Cardiac fibroblast (primary cell): Measurements from ENCODE around the gene TAPBP.

Experiments used
- DNase-seq, 2 donors: peaks; one replicate each; pipeline versions ENCODE4 v3.0.0 to v3.0.0-alpha.2; 2010; ENCODE audit warnings: low read depth in 2 of 2
- H3K4me3 ChIP-seq, 2 donors: replicated peaks in 1 of 2; 1 replicate in 1 of 2; 2 replicates in 1 of 2; pipeline ENCODE4 v1.5.1; 2011; ENCODE audit warnings: low read depth in 2 of 2, low read length in 2 of 2, mild to moderate bottlenecking in 2 of 2, moderate library complexity in 1 of 2
- TF ChIP-seq, protein P1 (sequence below): IDR thresholded peaks from one replicate; pipeline ENCODE4 v1.5.1; 2011; ENCODE audit warnings: low read depth, mild to moderate bottlenecking, low read length, inconsistent platforms

Gene TAPBP

DNA sequence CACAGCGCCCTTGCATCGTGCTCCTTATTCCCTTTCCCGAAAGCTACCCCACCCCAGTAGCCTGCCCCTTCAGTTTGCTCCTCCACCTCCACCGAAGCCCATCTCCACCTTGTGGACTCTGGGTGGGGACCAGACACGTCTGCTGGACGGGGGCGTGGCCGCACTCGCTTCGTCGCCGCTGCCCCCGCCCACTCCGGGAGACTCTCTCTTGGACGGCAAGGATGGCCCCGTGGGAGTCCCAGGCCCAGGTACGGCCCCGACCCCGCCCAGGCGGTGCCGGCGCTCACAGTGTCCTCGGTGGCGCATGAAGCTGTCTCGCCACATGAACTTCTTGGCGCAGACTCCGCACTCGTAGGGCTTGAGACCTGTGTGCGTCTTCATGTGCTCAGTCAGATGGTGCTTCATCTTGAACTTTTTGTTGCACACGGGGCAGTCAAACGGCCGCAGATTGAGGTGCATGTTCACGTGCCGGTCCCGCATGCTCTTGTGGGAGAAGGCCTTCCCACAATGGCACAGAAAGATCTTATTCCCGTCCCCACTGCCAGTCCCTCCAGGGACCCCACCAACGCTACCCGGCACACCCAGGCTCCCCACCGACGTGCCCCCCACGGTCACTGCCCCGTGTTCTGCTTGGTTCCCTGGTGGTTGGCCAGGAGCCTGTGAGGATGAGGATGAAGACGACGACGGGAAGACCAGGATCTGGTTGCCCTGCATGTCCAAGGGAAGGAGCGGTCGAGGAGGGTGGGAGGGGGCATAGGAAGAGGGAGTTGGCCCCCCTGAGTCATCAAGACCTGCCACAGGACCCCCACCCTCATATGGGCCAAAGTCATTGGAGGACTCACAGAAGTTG lies 1.3 kb upstream of the TAPBP start:
- DNase-seq: peak; percentile 24 to 25
- TF ChIP-seq, protein P1, sequence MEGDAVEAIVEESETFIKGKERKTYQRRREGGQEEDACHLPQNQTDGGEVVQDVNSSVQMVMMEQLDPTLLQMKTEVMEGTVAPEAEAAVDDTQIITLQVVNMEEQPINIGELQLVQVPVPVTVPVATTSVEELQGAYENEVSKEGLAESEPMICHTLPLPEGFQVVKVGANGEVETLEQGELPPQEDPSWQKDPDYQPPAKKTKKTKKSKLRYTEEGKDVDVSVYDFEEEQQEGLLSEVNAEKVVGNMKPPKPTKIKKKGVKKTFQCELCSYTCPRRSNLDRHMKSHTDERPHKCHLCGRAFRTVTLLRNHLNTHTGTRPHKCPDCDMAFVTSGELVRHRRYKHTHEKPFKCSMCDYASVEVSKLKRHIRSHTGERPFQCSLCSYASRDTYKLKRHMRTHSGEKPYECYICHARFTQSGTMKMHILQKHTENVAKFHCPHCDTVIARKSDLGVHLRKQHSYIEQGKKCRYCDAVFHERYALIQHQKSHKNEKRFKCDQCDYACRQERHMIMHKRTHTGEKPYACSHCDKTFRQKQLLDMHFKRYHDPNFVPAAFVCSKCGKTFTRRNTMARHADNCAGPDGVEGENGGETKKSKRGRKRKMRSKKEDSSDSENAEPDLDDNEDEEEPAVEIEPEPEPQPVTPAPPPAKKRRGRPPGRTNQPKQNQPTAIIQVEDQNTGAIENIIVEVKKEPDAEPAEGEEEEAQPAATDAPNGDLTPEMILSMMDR: no peak
- H3K4me3 ChIP-seq: peak overlapping the region; percentile 84 to 89

DNA sequence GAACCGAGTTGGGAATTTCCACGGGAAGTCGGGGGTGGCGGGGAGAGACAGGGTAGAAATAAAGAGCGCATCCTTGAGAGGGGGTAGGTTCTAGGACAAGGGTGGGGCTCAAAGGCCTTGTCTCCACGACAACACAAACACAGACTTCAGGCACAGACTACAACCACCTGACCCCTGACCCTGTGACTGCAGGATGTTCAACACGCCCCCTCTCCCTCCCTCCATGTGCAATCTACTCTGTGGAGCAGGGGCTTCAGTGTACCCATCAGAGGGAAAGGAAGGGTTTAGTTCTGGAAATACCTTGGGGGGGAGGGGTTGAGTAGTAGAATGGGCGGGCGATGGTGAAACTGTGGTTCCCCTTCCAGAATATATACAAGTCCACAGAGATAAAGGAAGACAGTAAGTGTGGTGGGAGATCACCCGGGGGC lies 651 bp upstream of the TAPBP start:
- DNase-seq: peak; percentile 87 to 89
- H3K4me3 ChIP-seq: peak overlapping the region; percentile 84 to 89

DNA sequence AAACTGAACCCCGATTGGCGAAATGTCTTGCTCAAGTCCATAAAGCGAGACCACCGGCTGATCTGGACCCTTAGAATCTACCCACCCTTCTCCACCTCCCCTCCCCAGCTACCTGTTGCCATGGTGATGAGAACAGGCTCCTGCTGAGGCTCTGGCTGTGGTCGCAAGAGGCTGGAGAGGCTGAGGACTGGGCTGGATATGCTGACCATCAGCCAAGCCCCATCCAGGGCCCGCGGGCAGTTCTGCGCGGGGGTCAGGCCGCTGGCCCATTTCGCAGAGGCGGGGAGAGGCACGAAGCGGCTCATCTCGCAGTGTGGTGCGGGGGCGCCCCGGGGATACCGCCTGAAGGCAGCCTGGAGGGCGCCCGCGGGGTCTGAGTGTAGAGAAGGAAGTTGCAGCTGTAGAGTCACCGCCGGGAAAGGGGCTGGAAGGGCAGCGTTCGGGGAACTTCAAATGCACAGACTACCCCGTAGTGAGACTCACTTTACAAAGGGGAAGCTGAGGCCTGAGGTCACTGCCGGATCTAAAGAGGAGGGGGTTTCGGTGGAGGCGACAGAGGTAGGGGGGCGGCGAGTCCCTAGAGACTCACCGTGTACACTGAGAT lies 671 bp downstream of the TAPBP start:
- H3K4me3 ChIP-seq: peak overlapping the region; percentile 84 to 89
- peak; percentile 31 to 36 for DNase-seq
- TF ChIP-seq, protein P1: no peak

More for the DNA sequence above, 651 bp upstream of the TAPBP start:
- TF ChIP-seq, protein P1: no peak

DNA sequence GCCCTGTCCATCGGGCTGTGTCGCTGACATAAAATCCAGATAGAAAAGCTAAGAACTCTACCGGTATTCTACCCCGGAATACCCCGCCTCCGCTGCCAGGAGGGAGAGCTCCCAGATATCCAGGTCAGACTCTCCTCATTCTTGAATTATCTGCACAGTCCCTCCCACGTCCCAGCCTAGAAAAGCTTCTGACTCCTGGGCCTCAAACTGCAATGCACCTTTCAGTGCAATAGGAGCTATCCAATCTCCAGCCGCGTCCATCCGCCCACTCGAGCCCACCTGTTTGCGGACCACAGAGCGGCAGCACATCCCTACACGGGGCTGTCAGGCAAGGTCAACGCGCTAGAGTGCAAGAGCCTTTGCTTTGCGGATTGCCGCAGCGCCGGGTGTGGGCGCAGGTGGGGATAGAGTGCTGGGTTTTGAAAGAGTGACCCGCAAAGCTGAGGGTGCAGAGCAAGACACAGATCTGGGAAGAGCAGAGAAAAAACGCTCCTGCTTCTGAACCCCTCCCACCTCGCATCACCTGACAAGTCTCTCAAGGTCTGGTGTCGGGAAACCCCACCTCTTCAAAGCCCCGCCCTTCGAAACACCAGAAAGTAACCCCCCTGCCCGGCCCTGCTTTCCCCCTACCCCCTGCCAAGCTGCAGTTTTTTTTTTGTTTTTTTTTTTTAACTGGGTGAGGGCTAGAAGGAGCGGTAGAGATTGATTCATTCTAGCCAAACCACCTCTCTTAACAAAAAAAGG lies 1.3 kb downstream of the TAPBP start:
- peak overlapping the region; percentile 84 to 89 for H3K4me3 ChIP-seq
- DNase-seq: peak; percentile 69 to 78
- TF ChIP-seq, protein P1: no peak

DNA sequence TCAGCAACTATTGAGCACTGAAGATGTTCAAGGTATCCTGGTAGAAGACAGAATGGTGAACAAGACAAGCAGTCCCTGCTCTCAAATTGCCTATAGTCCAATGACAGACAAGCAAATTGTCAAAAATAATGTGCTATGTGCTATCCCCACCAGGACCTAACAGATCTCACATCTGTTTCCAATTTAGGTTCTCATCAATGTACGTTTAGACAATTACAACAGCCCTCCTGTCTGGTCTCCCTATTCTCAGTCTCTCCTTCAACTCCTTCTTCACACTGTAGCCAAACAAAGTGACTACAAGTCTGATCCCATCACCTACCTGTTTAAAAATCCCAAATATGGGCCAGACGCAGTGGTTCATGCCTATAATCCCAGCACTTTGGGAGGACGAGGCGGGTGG lies 7.5 kb downstream of the TAPBP start:
- TF ChIP-seq, protein P1: no peak
- no peak for DNase-seq
- H3K4me3 ChIP-seq: no peak overlapping the region

DNA sequence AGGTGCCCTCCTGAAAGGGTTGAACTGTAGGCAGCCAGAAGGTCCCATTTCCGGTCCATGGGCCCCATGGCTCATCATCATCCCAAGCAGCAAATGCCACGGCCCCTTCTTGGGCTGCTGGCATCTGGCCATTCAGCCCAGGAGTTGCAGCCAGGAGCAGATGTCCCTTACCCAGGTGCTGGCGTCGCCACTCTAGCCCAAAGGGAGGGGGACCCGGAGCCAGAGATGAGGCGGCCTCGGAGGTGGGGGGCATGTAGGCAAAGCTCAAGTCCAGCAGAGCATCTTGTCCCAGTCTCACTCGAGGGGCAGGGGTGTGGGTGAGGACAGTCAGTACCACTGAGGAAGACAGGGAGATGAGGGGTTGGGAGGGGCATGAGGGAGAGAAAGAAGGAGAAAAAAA lies 8.8 kb downstream of the TAPBP start:
- TF ChIP-seq, protein P1: no peak
- H3K4me3 ChIP-seq: no peak overlapping the region
- no peak for DNase-seq
